ENCODE results near the gene FGFR1OP2.

- TF ChIP-seq POLR2A (IDR thresholded peaks at IDR 0.05) (no peak), CTCF (IDR thresholded peaks at IDR 0.05 in 4 of 5, conservative IDR thresholded peaks at IDR 0.05 in 1 of 5) (no peak)
Measured at GRCh38 chr12:26890784-26891183, 47.5 kb upstream of the FGFR1OP2 start.

All from gastrocnemius medialis (tissue), 4 donors.